HG02840 (cell line): ENCODE measurements around the gene DVL3.

ENCODE experiments used
- ATAC-seq: cut with Tn5 transposase; IDR thresholded peaks from one replicate; pipeline ENCODE4 v1.9.1; 2021; ENCODE audit warnings: mild to moderate bottlenecking, moderate library complexity, moderate number of reproducible peaks; ENCODE audit not compliant: unreplicated experiment, low FRiP score

DVL3 gene

GRCh38 chr3:184203526-184203925 lies 48.3 kb downstream of the DVL3 start:
- no peak for ATAC-seq

- no peak for ATAC-seq
Observed at GRCh38 chr3:184209146-184209923, 54.2 kb downstream of the DVL3 start.

- ATAC-seq: no peak
Observed at GRCh38 chr3:184211297-184211696, 56.1 kb downstream of the DVL3 start.

GRCh38 chr3:184211718-184212117 lies 56.5 kb downstream of the DVL3 start:
- no peak for ATAC-seq

- no peak for ATAC-seq
Observed at GRCh38 chr3:184218814-184219213, 63.6 kb downstream of the DVL3 start.

GRCh38 chr3:184222521-184222920 lies 67.3 kb downstream of the DVL3 start:
- ATAC-seq: no peak
